Activated CD4-positive, alpha-beta T cell treated with anti-CD3 and anti-CD28 coated beads for 36 hours (primary cell): ENCODE results near the gene SCLT1. TPM values are rescaled to one million over a fixed set of nuclear protein-coding genes. Genes with fewer than 3 reads are reported as not detected.

ENCODE experiments used
- ATAC-seq: fragments of 200-7000 bp; cut with Tn5 transposase; one replicate; pipeline ENCODE4 v1.10.0; 2021; ENCODE audit warnings: mild to moderate bottlenecking, moderate library complexity
- CTCF ChIA-PET: fragments of 350-600 bp; sonication (Branson Sonifier 250); formaldehyde crosslinking; loops from one replicate; lab custom pipeline; 2021; ENCODE audit warnings: antibody characterized with exemption; lab: Charles Lee
- POLR2A ChIA-PET: fragments of 350-600 bp; sonication (Branson Sonifier 250); formaldehyde crosslinking; loops from one replicate; lab custom pipeline; 2021; ENCODE audit warnings: antibody characterized with exemption, inconsistent platforms; lab: Charles Lee
- DNase-seq: peaks from one replicate; pipeline ENCODE4 v3.0.0-alpha.2; 2020
- H3K27ac Mint-ChIP-seq: one replicate; pipeline ENCODE4 v1.8.0; 2021; ENCODE audit warnings: mixed read lengths
- H3K27me3 Mint-ChIP-seq: one replicate; pipeline ENCODE4 v1.8.0; 2021; ENCODE audit warnings: mixed read lengths
- H3K36me3 Mint-ChIP-seq: one replicate; pipeline ENCODE4 v1.8.0; 2021; ENCODE audit warnings: low read depth, mixed read lengths
- H3K4me1 Mint-ChIP-seq: one replicate; pipeline ENCODE4 v1.8.0; 2021; ENCODE audit warnings: mixed read lengths
- H3K4me3 Mint-ChIP-seq: one replicate; pipeline ENCODE4 v1.8.0; 2021; ENCODE audit warnings: mild to moderate bottlenecking, moderate library complexity, mixed read lengths
- H3K9me3 Mint-ChIP-seq: one replicate; pipeline ENCODE4 v1.8.0; 2021; ENCODE audit warnings: low read depth, mixed read lengths
- intact Hi-C, 2 experiments: fragments of 100-400 bp; cut with DNase I in 1 of 2; cut with micrococcal nuclease in 1 of 2; formaldehyde crosslinking; loops; one replicate each; pipeline versions ENCODE4 v1.14.2 to v1.15.1; 2022 to 2024; cut with DNase I, micrococcal nuclease
- total RNA-seq, 2 experiments: library from RNA; stranded (reverse); gene quantifications; one replicate each; pipeline ENCODE4 v1.2.3, GENCODE V29; 2021

Gene SCLT1
- total RNA-seq, 2 experiments from 2014 or later: 18.7 to 19.3 TPM

DNA sequence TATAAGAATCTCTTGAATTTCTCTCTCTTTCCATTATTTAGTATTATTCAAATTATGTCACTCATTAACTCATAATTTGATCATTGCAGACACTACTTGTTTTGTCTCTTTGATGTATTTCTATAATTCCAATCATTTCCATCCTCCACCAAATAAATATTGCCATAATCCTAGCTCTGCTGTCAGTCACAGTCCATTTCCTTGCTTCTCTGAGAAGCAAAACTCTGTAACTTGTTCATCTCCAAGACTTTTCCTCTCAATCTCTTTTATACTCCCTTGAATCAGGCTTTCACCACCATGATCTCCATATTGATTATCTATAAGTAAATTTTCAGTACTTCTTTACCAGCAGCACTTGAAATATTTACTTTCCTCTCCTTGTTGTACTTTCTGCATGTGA is 135.9 kb downstream of the SCLT1 start:
- intact Hi-C loops: no loop called here
- Mint-ChIP-seq H3K4me3 (no peak overlapping the region), H3K36me3 (peaks cover 2% of the 10 kb centered on the region), H3K9me3 (no peaks in the 10 kb centered on the region), H3K27me3 (no peaks in the 10 kb centered on the region), H3K4me1 (peaks cover 9% of the 10 kb centered on the region), H3K27ac (no peak overlapping the region)
- ChIA-PET POLR2A (no interaction called here), CTCF (no interaction called here)
- ATAC-seq (no peak), DNase-seq (no peak)

DNA sequence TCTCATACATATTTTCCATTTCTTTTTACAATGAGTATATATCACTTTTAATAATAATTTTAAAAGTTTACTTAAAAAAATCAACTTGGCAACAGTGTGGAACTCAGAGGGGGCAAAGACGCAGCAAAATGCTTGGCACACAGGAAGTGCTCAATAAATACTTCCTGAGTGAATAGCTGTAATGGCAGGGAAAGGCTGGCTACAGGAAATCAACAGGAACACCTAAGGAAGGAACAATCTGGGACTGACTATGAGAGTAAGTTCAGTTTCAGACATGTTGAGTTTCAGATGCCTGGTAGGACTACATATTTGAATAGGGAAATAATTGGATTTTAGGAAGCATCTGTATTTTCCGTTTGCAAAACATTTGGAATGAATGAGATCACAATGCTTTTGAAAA is 137.6 kb downstream of the SCLT1 start:
- ATAC-seq (no peak), DNase-seq (no peak)
- ChIA-PET POLR2A (no interaction called here), CTCF (no interaction called here)
- H3K27me3 Mint-ChIP-seq: no peaks in the 10 kb centered on the region
- no peak overlapping the region for H3K4me3 Mint-ChIP-seq
- H3K27ac Mint-ChIP-seq: no peak overlapping the region
- H3K9me3 Mint-ChIP-seq: no peaks in the 10 kb centered on the region
- peaks cover 7% of the 10 kb centered on the region for H3K36me3 Mint-ChIP-seq
- intact Hi-C loops: no loop called here
- no peaks in the 10 kb centered on the region for H3K4me1 Mint-ChIP-seq

DNA sequence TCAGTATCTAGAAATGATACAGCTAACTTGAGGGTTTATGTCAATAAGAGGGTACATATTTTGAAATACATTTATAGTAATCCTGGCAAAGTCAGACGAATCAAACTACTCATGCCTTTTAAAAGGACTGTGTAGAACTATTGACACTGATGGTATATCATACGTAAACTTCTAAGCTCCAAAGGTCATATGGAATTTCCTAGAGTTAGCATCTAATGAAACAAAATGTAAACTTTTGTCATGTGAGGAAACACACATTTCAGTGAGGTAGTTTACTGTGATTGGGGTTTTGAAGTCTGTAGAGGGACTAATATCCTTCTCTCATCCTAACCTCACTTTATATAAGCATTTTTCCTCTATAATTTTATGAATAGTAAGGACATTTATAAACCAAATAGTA is 138.4 kb downstream of the SCLT1 start:
- ChIA-PET CTCF (no interaction called here), POLR2A (no interaction called here)
- no peaks in the 10 kb centered on the region for H3K27me3 Mint-ChIP-seq
- intact Hi-C loops: no loop called here
- H3K4me3 Mint-ChIP-seq: no peak overlapping the region
- no peaks in the 10 kb centered on the region for H3K4me1 Mint-ChIP-seq
- DNase-seq: no peak
- H3K27ac Mint-ChIP-seq: no peak overlapping the region
- no peak for ATAC-seq
- H3K9me3 Mint-ChIP-seq: peaks cover 2% of the 10 kb centered on the region
- H3K36me3 Mint-ChIP-seq: peaks cover 11% of the 10 kb centered on the region

DNA sequence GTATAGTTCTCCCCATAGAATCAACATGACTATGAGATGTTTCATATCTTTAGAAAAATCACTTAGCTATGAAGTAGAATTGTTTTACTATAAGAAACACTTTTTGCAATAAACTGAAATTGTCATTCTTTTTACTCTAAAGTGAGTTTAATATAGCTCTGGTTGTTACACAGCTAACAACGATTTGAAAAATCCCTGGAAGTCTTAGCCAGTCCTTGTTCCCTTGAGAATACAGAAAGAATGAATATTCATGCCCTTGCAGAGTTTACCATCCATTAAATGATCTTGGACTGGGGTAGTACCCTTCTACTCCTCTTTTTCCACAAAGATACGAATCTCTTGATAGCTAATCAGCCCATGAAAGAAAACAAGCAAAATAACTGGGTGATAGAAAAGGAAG is 142.0 kb downstream of the SCLT1 start:
- CTCF ChIA-PET: no interaction called here
- no peak for ATAC-seq
- DNase-seq: no peak
- H3K4me1 Mint-ChIP-seq: no peaks in the 10 kb centered on the region
- intact Hi-C loops: no loop called here
- no peaks in the 10 kb centered on the region for H3K27me3 Mint-ChIP-seq
- H3K9me3 Mint-ChIP-seq: peaks cover 2% of the 10 kb centered on the region
- POLR2A ChIA-PET: no interaction called here
- H3K27ac Mint-ChIP-seq: no peak overlapping the region
- no peak overlapping the region for H3K4me3 Mint-ChIP-seq
- peaks cover 15% of the 10 kb centered on the region for H3K36me3 Mint-ChIP-seq

DNA sequence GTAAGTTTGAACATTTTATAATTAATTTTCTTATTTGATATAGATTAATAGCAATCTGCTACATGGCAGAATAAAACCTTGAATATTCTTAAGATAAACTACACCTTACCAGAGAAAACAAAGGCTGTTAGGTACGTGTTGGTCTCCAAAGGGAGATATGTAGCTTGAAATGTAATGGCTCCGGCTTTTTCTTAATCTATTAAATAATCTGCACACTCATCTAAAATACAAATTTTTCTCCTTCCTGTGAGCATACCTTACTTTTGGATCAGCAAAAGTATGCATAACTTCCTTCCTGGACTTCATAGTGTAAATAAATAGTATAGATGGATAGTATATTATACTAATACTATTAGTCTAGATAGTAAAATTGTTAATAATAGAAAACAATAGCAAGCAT is 142.5 kb downstream of the SCLT1 start:
- H3K36me3 Mint-ChIP-seq: peaks cover 15% of the 10 kb centered on the region

DNA sequence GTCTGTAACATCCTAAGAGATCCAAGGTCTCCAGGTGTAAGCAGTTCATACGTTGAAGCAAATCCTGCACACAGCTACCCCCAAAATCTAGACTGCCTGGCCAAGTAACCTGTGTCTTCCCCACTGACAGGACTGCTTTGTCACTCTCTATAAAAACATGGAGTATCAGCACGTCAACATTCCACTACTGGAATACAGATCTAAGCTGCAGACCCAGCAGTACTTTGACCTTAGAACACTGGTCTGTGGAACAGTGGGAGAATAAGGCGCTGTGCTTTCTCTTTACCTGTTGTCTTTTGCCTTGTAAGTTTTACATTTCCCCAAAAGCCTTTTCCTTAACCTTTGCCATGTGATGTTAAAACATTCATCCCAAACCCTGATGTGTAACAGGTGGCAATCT is 146.4 kb downstream of the SCLT1 start:
- H3K27ac Mint-ChIP-seq: no peak overlapping the region
- DNase-seq (no peak), ATAC-seq (no peak)
- intact Hi-C loops: no loop called here
- CTCF ChIA-PET: no interaction called here
- POLR2A ChIA-PET: no interaction called here
- no peaks in the 10 kb centered on the region for H3K27me3 Mint-ChIP-seq
- peaks cover 27% of the 10 kb centered on the region for H3K36me3 Mint-ChIP-seq
- no peaks in the 10 kb centered on the region for H3K4me1 Mint-ChIP-seq
- H3K4me3 Mint-ChIP-seq: no peak overlapping the region
- H3K9me3 Mint-ChIP-seq: peaks cover 2% of the 10 kb centered on the region

More for the DNA sequence above, 142.5 kb downstream of the SCLT1 start:
- DNase-seq (no peak), ATAC-seq (no peak)
- ChIA-PET POLR2A (no interaction called here), CTCF (no interaction called here)
- Mint-ChIP-seq H3K27me3 (no peaks in the 10 kb centered on the region), H3K9me3 (peaks cover 2% of the 10 kb centered on the region), H3K4me1 (no peaks in the 10 kb centered on the region), H3K4me3 (no peak overlapping the region), H3K27ac (no peak overlapping the region)
- intact Hi-C loops: no loop called here

DNA sequence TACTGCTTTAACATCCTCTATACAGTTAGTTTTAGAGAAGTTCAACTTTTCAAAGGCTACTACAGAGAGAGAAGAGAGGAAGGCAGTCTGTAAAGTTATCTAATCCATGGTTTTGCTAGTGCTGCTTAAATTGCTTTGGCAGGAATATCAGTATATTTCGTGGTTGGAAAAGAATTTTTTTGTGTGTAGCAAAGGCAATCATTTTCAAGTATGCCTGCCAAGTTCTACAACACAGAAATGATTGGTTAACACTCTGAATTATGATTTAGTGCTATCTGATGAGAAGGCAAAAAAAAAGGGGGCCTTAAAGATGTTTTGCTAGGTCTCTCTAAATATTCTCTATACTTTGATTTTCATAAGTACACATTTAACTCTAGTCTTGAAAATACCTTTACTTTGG is 150.7 kb downstream of the SCLT1 start:
- ChIA-PET CTCF (no interaction called here), POLR2A (no interaction called here)
- no peak overlapping the region for H3K27ac Mint-ChIP-seq
- no peaks in the 10 kb centered on the region for H3K4me1 Mint-ChIP-seq
- H3K36me3 Mint-ChIP-seq: peaks cover 23% of the 10 kb centered on the region
- ATAC-seq (no peak), DNase-seq (no peak)
- intact Hi-C loops: no loop called here
- H3K27me3 Mint-ChIP-seq: no peaks in the 10 kb centered on the region
- H3K9me3 Mint-ChIP-seq: no peaks in the 10 kb centered on the region
- no peak overlapping the region for H3K4me3 Mint-ChIP-seq

DNA sequence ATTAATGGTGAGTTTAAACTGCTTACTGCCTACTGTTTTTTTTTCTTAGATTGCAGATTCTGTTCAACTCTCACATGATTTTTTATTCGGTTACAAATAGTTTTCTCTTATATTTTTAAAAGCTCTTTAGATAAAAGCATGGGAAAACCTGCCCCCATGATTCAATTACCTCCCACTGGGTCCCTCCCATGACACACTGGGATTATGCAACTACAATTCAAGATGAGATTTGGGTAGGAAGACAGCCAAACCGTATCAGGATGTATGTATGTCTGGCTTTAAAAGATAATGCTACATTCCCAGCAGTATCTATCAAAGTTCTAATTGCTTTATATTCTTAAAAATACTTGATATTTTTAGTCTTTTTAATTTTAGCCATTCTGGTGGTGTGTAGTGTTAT is 152.4 kb downstream of the SCLT1 start:
- ChIA-PET POLR2A (no interaction called here), CTCF (no interaction called here)
- Mint-ChIP-seq H3K4me1 (no peaks in the 10 kb centered on the region), H3K9me3 (no peaks in the 10 kb centered on the region), H3K4me3 (no peak overlapping the region), H3K36me3 (peaks cover 26% of the 10 kb centered on the region), H3K27me3 (no peaks in the 10 kb centered on the region), H3K27ac (no peak overlapping the region)
- no peak for ATAC-seq
- intact Hi-C loops: no loop called here
- DNase-seq: no peak

DNA sequence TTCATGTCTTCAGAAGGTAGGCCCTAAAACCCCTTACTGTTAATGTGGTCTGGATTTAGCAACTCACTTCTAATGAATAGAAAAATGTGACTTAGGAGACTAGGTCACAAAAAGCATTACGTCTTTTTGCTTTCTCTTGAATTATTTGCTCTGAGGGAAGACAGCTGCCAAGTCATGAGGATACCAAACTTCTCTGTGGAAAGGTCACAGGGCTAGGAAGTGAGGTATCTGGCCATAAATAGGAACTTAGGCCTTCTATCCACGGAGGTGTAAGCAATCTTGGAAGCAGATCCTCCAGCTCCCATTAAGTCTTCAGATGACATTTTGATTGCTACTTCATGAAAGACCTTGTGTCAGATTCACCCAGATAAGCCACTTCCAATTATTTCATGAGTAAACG is 163.3 kb downstream of the SCLT1 start:
- DNase-seq: no peak

DNA sequence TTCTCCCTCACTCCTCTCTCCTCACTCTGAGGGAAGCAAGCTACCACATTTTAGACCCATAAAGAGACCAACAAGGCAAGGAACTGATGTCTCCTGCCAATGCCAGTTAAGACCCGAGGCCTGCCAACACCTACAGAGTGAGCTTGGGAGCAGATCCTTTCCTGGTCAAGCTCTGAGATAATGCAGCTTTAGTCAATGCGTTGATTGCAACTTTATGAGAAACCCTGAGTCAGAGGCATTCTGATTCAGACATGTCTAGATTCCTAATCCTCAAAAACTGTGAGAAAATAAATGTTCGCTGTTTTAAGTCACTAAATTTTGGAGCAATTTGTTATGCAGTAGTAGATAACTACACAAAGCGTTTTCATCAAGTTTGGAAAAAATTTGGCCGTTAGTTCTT is 168.4 kb downstream of the SCLT1 start:
- Mint-ChIP-seq H3K4me1 (no peaks in the 10 kb centered on the region), H3K9me3 (peaks cover 4% of the 10 kb centered on the region), H3K36me3 (peaks cover 27% of the 10 kb centered on the region), H3K27me3 (no peaks in the 10 kb centered on the region), H3K27ac (no peak overlapping the region), H3K4me3 (no peak overlapping the region)
- POLR2A ChIA-PET: no interaction called here
- DNase-seq (no peak), ATAC-seq (no peak)
- intact Hi-C loops: no loop called here
- CTCF ChIA-PET: no interaction called here

More for the DNA sequence above, 163.3 kb downstream of the SCLT1 start:
- POLR2A ChIA-PET: no interaction called here
- Mint-ChIP-seq H3K4me3 (no peak overlapping the region), H3K36me3 (peaks cover 18% of the 10 kb centered on the region), H3K9me3 (peaks cover 4% of the 10 kb centered on the region), H3K4me1 (no peaks in the 10 kb centered on the region), H3K27ac (no peak overlapping the region), H3K27me3 (no peaks in the 10 kb centered on the region)
- CTCF ChIA-PET: no interaction called here
- ATAC-seq: no peak
- intact Hi-C loops: no loop called here

DNA sequence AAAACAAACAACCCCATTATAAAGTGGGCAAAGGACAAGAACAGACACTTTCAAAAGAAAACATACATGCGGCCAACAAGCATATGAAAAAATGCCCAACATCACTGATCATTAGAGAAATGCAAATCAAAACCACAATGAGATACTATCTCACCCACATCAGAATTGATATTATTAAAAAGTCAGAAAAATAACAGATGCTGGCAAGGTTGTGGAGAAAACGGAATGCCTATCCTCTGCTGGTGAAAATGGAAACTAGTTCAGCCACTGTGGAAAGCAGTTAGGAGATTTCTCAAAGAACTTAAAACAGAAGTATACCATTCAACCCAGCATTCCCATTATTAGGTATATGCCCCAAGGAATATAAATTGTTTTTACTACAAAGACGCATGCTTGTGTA is 171.4 kb downstream of the SCLT1 start:
- DNase-seq (no peak), ATAC-seq (no peak)
- Mint-ChIP-seq H3K9me3 (peaks cover 2% of the 10 kb centered on the region), H3K27ac (no peak overlapping the region), H3K27me3 (no peaks in the 10 kb centered on the region), H3K36me3 (peaks cover 24% of the 10 kb centered on the region), H3K4me1 (peaks cover 14% of the 10 kb centered on the region), H3K4me3 (no peak overlapping the region)
- ChIA-PET CTCF (no interaction called here), POLR2A (no interaction called here)
- intact Hi-C loops: no loop called here

DNA sequence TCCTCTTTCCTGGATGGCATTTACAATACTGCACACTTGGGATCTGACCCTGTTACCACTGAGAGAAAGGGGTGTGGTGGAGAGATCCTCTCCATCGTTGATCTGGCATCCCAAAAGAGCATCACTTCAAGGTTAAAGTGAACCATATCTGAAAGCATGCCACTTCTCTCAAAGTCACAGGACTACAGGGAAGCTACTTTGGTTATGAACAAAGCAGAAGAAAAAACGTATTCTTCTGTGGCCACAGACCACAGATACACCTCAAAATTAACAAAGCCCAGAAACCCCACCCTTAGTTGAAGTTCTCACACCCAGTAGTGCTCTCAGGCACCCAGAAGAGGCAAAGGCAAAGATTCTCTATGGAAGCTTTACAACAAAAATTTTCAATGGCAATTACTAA is 175.6 kb downstream of the SCLT1 start:
- no peak for DNase-seq
- peaks cover 5% of the 10 kb centered on the region for H3K36me3 Mint-ChIP-seq
- peaks cover 14% of the 10 kb centered on the region for H3K4me1 Mint-ChIP-seq

DNA sequence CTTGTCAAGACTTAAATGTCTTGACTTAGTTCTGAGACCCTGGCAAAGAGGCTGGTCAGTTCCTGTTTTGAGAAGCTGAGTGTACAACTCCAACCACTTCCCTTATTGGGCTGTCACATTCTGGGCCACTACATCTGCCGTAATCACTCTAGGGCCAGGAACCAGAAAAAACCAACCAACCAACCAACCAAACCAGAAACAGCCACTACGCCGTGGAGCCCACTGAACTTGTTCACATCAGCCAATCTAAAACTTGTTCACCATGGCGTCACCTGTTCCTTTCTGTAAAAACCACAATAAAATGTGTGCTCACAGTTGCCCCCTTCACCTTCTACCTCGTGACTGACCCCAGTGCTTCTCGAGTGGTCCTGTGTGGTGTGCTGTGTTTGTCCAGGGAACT is 176.5 kb downstream of the SCLT1 start:
- H3K27me3 Mint-ChIP-seq: no peaks in the 10 kb centered on the region
- no peak overlapping the region for H3K27ac Mint-ChIP-seq

More for the DNA sequence above, 175.6 kb downstream of the SCLT1 start:
- Mint-ChIP-seq H3K9me3 (no peaks in the 10 kb centered on the region), H3K4me3 (no peak overlapping the region), H3K27ac (no peak overlapping the region), H3K27me3 (no peaks in the 10 kb centered on the region)
- intact Hi-C loops: no loop called here
- ChIA-PET POLR2A (no interaction called here), CTCF (no interaction called here)
- no peak for ATAC-seq

More for the DNA sequence above, 176.5 kb downstream of the SCLT1 start:
- CTCF ChIA-PET: no interaction called here
- POLR2A ChIA-PET: no interaction called here
- Mint-ChIP-seq H3K36me3 (peaks cover 5% of the 10 kb centered on the region), H3K4me1 (peaks cover 14% of the 10 kb centered on the region), H3K9me3 (no peaks in the 10 kb centered on the region), H3K4me3 (no peak overlapping the region)
- ATAC-seq (no peak), DNase-seq (no peak)
- intact Hi-C loops: no loop called here
